KMS-11 (cell line): ENCODE data around the gene ARHGAP42.

ENCODE experiments used
- H2AFZ ChIP-seq: fragments of 200-600 bp; sonication (generic); 2 replicates; pipeline ENCODE4 v1.6.1; 2016; ENCODE audit warnings: antibody characterized with exemption, mixed run types, low read depth
- H3K27ac ChIP-seq: fragments of 200-600 bp; sonication (generic); 2 replicates; pipeline ENCODE4 v1.6.1; 2016; ENCODE audit warnings: mild to moderate bottlenecking, mixed run types
- H3K27me3 ChIP-seq: fragments of 200-600 bp; sonication (generic); 2 replicates; pipeline ENCODE4 v1.6.1; 2017; ENCODE audit warnings: mild to moderate bottlenecking, low read depth, mixed run types, moderate library complexity; ENCODE audit not compliant: insufficient read depth
- H3K36me3 ChIP-seq: fragments of 200-600 bp; sonication (generic); 2 replicates; pipeline ENCODE4 v1.6.1; 2017; ENCODE audit warnings: mild to moderate bottlenecking, mixed run types; ENCODE audit not compliant: insufficient read depth
- H3K4me1 ChIP-seq: fragments of 200-600 bp; sonication (generic); 2 replicates; pipeline ENCODE4 v1.6.1; 2016; ENCODE audit warnings: mild to moderate bottlenecking, low read depth, mixed run types; ENCODE audit not compliant: poor library complexity, severe bottlenecking
- H3K4me2 ChIP-seq: fragments of 200-600 bp; sonication (generic); 2 replicates; pipeline ENCODE4 v1.7.0; 2016; ENCODE audit warnings: mild to moderate bottlenecking, mixed run types
- H3K4me3 ChIP-seq: fragments of 200-600 bp; sonication (generic); IDR thresholded peaks from 2 replicates; pipeline ENCODE4 v1.6.1; 2017; ENCODE audit warnings: low read depth, low read length, mixed read lengths; ENCODE audit not compliant: insufficient read depth
- H3K79me2 ChIP-seq: fragments of 200-600 bp; sonication (generic); 2 replicates; pipeline ENCODE4 v1.6.1; 2016; ENCODE audit warnings: low read depth, mixed run types; ENCODE audit not compliant: insufficient read depth
- H3K9ac ChIP-seq: fragments of 200-600 bp; sonication (generic); 2 replicates; pipeline ENCODE4 v1.6.1; 2016; ENCODE audit warnings: mild to moderate bottlenecking, mixed run types
- H4K20me1 ChIP-seq: fragments of 200-600 bp; sonication (generic); 2 replicates; pipeline ENCODE4 v1.6.1; 2016; ENCODE audit warnings: mild to moderate bottlenecking, mixed run types; ENCODE audit not compliant: insufficient read depth
- CTCF ChIP-seq: fragments of 200-600 bp; sonication (generic); conservative IDR thresholded peaks from 2 replicates; pipeline ENCODE4 v1.6.1; 2017; ENCODE audit warnings: low read depth, mild to moderate bottlenecking, antibody characterized with exemption, low read length, moderate library complexity, mixed read lengths

ARHGAP42 gene

GRCh38 chr11:100670140-100670539, 16.9 kb upstream of the ARHGAP42 start:
- Histone ChIP-seq H3K4me3 (no peak overlapping the region), H3K4me2 (no peak overlapping the region), H2AFZ (no peak overlapping the region), H3K36me3 (no peaks in the 10 kb centered on the region), H3K9ac (no peak overlapping the region), H4K20me1 (no peaks in the 10 kb centered on the region), H3K4me1 (no peaks in the 10 kb centered on the region), H3K27ac (no peak overlapping the region), H3K79me2 (no peaks in the 10 kb centered on the region), H3K27me3 (no peaks in the 10 kb centered on the region)
- TF ChIP-seq CTCF = no peak

- Histone ChIP-seq H3K36me3 (no peaks in the 10 kb centered on the region), H3K4me3 (no peak overlapping the region), H3K9ac (no peak overlapping the region), H3K27ac (no peak overlapping the region), H4K20me1 (no peaks in the 10 kb centered on the region), H3K4me2 (no peak overlapping the region), H3K4me1 (no peaks in the 10 kb centered on the region), H2AFZ (no peak overlapping the region), H3K27me3 (no peaks in the 10 kb centered on the region), H3K79me2 (no peaks in the 10 kb centered on the region)
- no peak for TF ChIP-seq CTCF
Observed at GRCh38 chr11:100671471-100671870, 15.6 kb upstream of the ARHGAP42 start.

- H3K4me1 ChIP-seq = peaks cover 4% of the 10 kb centered on the region
- no peak overlapping the region for H3K4me3 ChIP-seq
- no peak overlapping the region for H2AFZ ChIP-seq
- H3K27ac ChIP-seq = no peak overlapping the region
- TF ChIP-seq CTCF = no peak
- no peak overlapping the region for H3K4me2 ChIP-seq
- no peaks in the 10 kb centered on the region for H3K27me3 ChIP-seq
- H4K20me1 ChIP-seq = no peaks in the 10 kb centered on the region
- H3K36me3 ChIP-seq = no peaks in the 10 kb centered on the region
- H3K9ac ChIP-seq = no peak overlapping the region
- H3K79me2 ChIP-seq = no peaks in the 10 kb centered on the region
Observed at GRCh38 chr11:100672498-100673033, 14.5 kb upstream of the ARHGAP42 start.

- H3K4me3 ChIP-seq = no peak overlapping the region
- no peak overlapping the region for H3K9ac ChIP-seq
- H2AFZ ChIP-seq = no peak overlapping the region
- H3K36me3 ChIP-seq = no peaks in the 10 kb centered on the region
- H3K27me3 ChIP-seq = no peaks in the 10 kb centered on the region
- H3K4me1 ChIP-seq = peaks cover 9% of the 10 kb centered on the region
- H3K4me2 ChIP-seq = no peak overlapping the region
- H3K79me2 ChIP-seq = no peaks in the 10 kb centered on the region
- no peak overlapping the region for H3K27ac ChIP-seq
- no peak for TF ChIP-seq CTCF
- H4K20me1 ChIP-seq = no peaks in the 10 kb centered on the region
Observed at GRCh38 chr11:100673063-100673462, 14.0 kb upstream of the ARHGAP42 start.

GRCh38 chr11:100674212-100674611, 12.9 kb upstream of the ARHGAP42 start:
- Histone ChIP-seq H3K36me3 (no peaks in the 10 kb centered on the region), H4K20me1 (no peaks in the 10 kb centered on the region), H3K4me1 (peaks cover 14% of the 10 kb centered on the region), H3K4me2 (no peak overlapping the region), H3K9ac (no peak overlapping the region), H2AFZ (no peak overlapping the region), H3K79me2 (no peaks in the 10 kb centered on the region), H3K27ac (no peak overlapping the region), H3K27me3 (no peaks in the 10 kb centered on the region), H3K4me3 (no peak overlapping the region)
- no peak for TF ChIP-seq CTCF
